ENCODE data around the gene PEX14.

Gene PEX14

GRCh38 chr1:10622910-10623685, 148.3 kb downstream of the PEX14 start:
- no peak for DNase-seq

GRCh38 chr1:10623686-10624145, 149.0 kb downstream of the PEX14 start:
- DNase-seq: no peak

- DNase-seq: no peak
Observed at GRCh38 chr1:10624256-10625050, 149.7 kb downstream of the PEX14 start.

- no peak for DNase-seq
Observed at GRCh38 chr1:10625076-10625475, 150.3 kb downstream of the PEX14 start.

- no peak for DNase-seq
Observed at GRCh38 chr1:10625554-10625953, 150.8 kb downstream of the PEX14 start.

- DNase-seq: no peak
Observed at GRCh38 chr1:10626131-10626731, 151.5 kb downstream of the PEX14 start.

GRCh38 chr1:10626791-10627410, 152.2 kb downstream of the PEX14 start:
- DNase-seq: no peak

- DNase-seq: peak; percentile 22 to 54
Observed at GRCh38 chr1:10628685-10629084, 153.9 kb downstream of the PEX14 start.

GRCh38 chr1:10629091-10629815, 154.5 kb downstream of the PEX14 start:
- DNase-seq: no peak

- no peak for DNase-seq
Observed at GRCh38 chr1:10629816-10630571, 155.2 kb downstream of the PEX14 start.

- no peak for DNase-seq
Observed at GRCh38 chr1:10630661-10631120, 155.9 kb downstream of the PEX14 start.

- DNase-seq: no peak
Observed at GRCh38 chr1:10631121-10631810, 156.5 kb downstream of the PEX14 start.

- no peak for DNase-seq
Observed at GRCh38 chr1:10631811-10632593, 157.3 kb downstream of the PEX14 start.

GRCh38 chr1:10632691-10633090, 157.9 kb downstream of the PEX14 start:
- no peak for DNase-seq

- DNase-seq: no peak
Observed at GRCh38 chr1:10633416-10633815, 158.7 kb downstream of the PEX14 start.

GRCh38 chr1:10634075-10634427, 159.3 kb downstream of the PEX14 start:
- DNase-seq: no peak

- no peak for DNase-seq
Observed at GRCh38 chr1:10634428-10635084, 159.8 kb downstream of the PEX14 start.

- DNase-seq: peak in 1 of 2 experiments; percentile 46
Observed at GRCh38 chr1:10635085-10635896, 160.5 kb downstream of the PEX14 start.

- no peak for DNase-seq
Observed at GRCh38 chr1:10635992-10636391, 161.2 kb downstream of the PEX14 start.

All from NCI-H446 (cell line).